Neural progenitor cell (in vitro differentiated cells): Measurements from ENCODE around the gene RALB.

ENCODE experiments used
- EZH2 ChIP-seq: fragments of 200-600 bp; sonication (generic); IDR thresholded peaks from 2 replicates; pipeline ENCODE4 v1.6.1; 2017; ENCODE audit warnings: antibody characterized with exemption, mild to moderate bottlenecking, moderate library complexity
- EZH2phosphoT487 ChIP-seq: fragments of 200-600 bp; sonication (generic); IDR thresholded peaks from 2 replicates; pipeline ENCODE4 v1.6.1; 2017; ENCODE audit warnings: antibody characterized with exemption
- TF ChIP-seq, protein P1 (sequence below): fragments of 200-600 bp; sonication (generic); IDR thresholded peaks from 2 replicates; pipeline ENCODE4 v1.5.1; 2017; ENCODE audit warnings: antibody characterized with exemption, mild to moderate bottlenecking

DNA sequence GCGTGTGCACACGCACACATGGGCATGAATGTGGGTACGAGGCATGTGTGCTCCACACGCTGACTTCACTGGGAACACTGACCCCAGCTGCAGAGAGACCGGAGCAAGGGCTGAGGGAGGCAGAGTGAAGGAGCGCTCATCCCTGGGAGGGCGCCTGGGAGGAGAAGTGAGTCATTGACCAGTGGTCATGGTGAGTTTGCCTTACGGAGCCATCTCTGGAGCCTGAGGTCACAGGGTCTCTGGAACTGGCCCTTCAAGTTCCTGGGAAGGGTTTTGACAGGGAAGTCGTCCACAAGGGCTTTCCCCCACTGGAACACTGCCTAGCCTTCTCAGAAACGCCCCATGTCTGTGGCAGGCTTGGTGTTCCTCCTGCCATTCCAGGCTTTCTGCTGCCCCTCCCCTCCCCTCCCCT, 15.2 kb upstream of the RALB start:
- TF ChIP-seq, protein P1, sequence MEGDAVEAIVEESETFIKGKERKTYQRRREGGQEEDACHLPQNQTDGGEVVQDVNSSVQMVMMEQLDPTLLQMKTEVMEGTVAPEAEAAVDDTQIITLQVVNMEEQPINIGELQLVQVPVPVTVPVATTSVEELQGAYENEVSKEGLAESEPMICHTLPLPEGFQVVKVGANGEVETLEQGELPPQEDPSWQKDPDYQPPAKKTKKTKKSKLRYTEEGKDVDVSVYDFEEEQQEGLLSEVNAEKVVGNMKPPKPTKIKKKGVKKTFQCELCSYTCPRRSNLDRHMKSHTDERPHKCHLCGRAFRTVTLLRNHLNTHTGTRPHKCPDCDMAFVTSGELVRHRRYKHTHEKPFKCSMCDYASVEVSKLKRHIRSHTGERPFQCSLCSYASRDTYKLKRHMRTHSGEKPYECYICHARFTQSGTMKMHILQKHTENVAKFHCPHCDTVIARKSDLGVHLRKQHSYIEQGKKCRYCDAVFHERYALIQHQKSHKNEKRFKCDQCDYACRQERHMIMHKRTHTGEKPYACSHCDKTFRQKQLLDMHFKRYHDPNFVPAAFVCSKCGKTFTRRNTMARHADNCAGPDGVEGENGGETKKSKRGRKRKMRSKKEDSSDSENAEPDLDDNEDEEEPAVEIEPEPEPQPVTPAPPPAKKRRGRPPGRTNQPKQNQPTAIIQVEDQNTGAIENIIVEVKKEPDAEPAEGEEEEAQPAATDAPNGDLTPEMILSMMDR: no peak
- no peak for TF ChIP-seq EZH2
- no peak for TF ChIP-seq EZH2phosphoT487
